GM19351 (cell line): ENCODE data around the gene TMEM59.
"Not testable (repeated sequence)": the region's sequence is repeated elsewhere in the genome, so short reads cannot be mapped to it uniquely, and the experiment has no call there.

Experiments used
- ATAC-seq: cut with Tn5 transposase; IDR thresholded peaks from one replicate; pipeline ENCODE4 v1.9.1; 2021; ENCODE audit warnings: mild to moderate bottlenecking, moderate library complexity; ENCODE audit not compliant: unreplicated experiment

The TMEM59 gene

GRCh38 chr1:54013393-54014008, 39.5 kb downstream of the TMEM59 start:
- ATAC-seq = no peak

- ATAC-seq = no peak
These were observed 40.1 kb downstream of the TMEM59 start for GRCh38 chr1:54012863-54013262.

- no peak for ATAC-seq
These were observed 41.0 kb downstream of the TMEM59 start for GRCh38 chr1:54012008-54012325.

- no peak for ATAC-seq
These were observed 41.5 kb downstream of the TMEM59 start for GRCh38 chr1:54011316-54012007.

GRCh38 chr1:54010415-54011117, 42.4 kb downstream of the TMEM59 start:
- no peak for ATAC-seq

GRCh38 chr1:54009406-54009805, 43.6 kb downstream of the TMEM59 start:
- ATAC-seq = no peak

DNA sequence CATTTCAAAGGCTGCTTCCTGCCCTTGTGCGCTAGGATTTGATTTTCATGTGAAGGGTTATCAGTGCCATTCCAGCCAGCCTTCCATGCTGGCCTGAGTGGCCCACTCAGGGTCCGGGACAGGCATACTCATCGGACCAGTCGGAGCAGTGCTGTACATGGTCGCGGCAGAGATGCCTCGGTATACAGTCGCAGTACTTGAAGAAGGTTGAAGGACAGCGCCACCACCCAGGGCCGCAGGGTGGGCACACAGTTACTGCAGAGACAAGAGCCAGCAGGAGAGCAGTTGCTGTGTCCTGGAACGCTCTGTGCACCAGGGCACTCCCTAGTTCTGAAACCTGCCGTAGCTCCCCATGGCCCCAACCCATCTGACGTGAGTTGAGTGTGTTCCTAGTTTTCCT, 44.1 kb downstream of the TMEM59 start:
- no peak for ATAC-seq

GRCh38 chr1:54007613-54008012, 45.4 kb downstream of the TMEM59 start:
- no peak for ATAC-seq

DNA sequence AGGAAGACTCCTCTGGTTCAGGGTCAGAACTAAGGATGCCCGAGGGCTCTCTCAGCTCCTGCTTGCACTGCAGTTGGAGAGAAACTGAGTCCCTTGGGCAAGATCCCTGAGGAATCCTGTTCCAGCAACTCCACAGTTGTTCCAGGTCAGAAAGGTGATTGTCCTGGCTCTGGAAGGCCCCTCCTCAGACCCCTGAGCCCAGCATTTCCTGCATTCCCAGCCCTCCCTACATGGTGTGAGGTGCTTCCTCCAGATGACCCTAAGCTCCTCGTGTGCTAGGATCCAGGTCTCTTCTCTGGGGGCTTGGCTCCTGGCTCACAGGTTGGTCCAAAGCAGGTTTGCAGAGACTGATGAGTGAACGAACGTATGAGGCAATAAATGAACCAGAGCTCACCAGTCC, 46.5 kb downstream of the TMEM59 start:
- ATAC-seq = no peak

DNA sequence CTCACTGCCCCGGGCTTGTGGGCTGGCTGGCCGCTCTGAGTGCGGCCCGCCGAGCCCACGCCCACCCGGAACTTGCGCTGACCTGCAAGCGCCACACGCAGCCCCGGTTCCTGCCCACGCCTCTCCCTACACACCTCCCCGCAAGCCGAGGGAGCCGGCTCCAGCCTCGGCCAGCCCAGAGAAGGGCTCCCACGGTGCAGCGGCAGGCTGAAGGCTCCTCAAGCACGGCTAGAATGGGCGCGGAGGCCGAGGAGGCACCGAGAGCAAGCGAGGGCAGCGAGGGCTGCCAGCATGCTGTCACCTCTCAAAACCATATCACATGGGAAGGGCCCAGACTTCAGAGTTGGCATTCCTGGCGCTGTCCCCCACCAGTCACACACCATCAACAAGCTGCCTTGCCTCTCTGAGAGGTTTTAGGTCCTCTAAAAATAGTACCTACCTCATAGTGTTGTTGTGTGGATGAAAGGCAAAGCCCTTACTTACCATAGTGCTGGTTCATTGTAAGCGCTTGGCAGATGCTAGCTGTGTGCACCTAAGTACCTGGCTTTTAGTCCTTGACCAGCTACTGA, 48.4 kb downstream of the TMEM59 start:
- ATAC-seq = no peak

DNA sequence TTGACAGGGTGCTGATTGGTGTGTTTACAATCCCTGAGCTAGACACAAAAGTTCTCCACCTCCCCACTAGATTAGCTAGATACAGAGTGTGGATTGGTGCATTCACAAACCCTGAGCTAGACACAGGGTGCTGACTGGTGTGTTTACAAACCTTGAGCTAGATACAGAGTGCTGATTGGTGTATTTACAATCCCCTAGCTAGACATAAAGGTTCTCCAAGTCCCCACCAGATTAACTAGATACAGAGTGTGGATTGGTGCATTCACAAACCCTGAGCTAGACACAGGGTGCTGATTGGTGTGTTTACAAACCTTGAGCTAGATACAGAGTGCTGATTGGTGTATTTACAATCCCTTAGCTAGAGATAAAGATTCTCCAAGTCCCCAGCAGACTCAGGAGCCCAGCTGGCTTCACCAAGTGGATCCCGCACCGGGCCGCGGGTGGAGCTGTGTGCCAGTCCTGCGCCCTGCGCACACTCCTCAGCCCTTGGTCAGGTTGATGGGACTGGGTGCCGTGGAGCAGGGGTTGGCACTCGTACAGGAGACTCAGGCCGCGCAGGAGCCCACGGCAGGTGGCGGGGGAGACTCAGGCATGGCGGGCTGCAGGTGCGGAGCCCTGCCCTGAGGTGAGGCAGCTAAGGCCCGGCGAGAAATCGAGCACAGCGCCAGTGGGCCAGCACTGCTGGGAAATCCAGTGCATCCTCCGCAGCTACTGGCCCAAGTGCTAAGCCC, 49.1 kb downstream of the TMEM59 start:
- ATAC-seq = not testable (repeated sequence)

DNA sequence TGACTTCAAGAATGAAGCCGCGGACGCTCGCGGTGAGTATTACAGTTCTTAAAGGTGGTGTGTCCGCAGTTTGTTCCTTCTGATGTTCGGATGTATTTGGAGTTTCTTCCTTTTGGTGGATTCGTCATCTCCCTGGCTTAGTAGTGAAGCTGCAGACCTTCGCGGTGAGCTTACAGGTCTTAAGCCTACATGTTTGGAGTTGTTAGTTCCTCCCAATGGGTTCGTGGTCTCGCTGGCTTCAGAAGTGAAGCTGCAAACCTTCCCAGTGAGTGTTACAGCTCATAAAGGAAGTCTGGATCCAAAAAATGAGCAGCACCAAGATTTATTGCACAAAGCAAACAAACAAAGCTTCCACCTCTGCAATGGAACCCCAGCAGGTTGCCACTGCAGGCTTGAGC, 49.8 kb downstream of the TMEM59 start:
- no peak for ATAC-seq

GRCh38 chr1:54002544-54003248, 50.3 kb downstream of the TMEM59 start:
- ATAC-seq = no peak

- ATAC-seq = no peak
These were observed 51.4 kb downstream of the TMEM59 start for GRCh38 chr1:54001591-54001990.

GRCh38 chr1:53999920-54000319, 53.1 kb downstream of the TMEM59 start:
- no peak for ATAC-seq

- ATAC-seq = no peak
These were observed 54.8 kb downstream of the TMEM59 start for GRCh38 chr1:53998223-53998622.

GRCh38 chr1:53995683-53996082, 57.3 kb downstream of the TMEM59 start:
- no peak for ATAC-seq

DNA sequence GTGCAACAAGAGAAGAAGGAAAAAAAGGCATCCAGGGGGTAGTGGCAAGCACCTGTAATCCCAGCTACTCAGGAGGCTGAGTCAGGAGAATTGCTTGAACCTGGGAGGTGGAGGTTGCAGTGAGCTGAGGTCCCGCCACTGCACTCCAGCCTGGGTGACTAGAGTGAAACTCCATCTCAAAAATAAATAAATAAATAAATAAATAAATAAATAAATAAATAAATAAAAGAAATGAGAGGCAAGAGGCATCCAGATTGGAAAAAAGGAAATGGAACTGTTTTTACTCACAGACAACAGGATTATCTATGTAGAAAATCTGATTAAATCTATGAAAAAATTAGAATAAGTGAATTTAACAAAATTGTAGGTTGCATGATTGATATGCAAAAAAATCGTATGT, 58.5 kb downstream of the TMEM59 start:
- not testable (repeated sequence) for ATAC-seq

- no peak for ATAC-seq
These were observed 60.7 kb downstream of the TMEM59 start for GRCh38 chr1:53992085-53992874.

GRCh38 chr1:53987880-53988279, 65.1 kb downstream of the TMEM59 start:
- ATAC-seq = peak; percentile 49
